HepG2 (cell line): ENCODE data around the gene STK24.

ENCODE experiments used
- ATF7-NPFF ChIP-seq: sonication (generic); formaldehyde crosslinking; IDR thresholded peaks from 2 replicates; pipeline ENCODE4 v1.8.1; 2023; ENCODE audit warnings: mild to moderate bottlenecking, low read depth, missing genetic modification reagents, moderate library complexity
- MTF1 ChIP-seq: sonication (generic); formaldehyde crosslinking; IDR thresholded peaks from 2 replicates; pipeline ENCODE4 v1.5.0; 2020; ENCODE audit warnings: missing genetic modification reagents
- ZBTB21 ChIP-seq: sonication (generic); formaldehyde crosslinking; IDR thresholded peaks from 2 replicates; pipeline ENCODE4 v1.4.0; 2020; ENCODE audit warnings: missing genetic modification reagents

- no peak for TF ChIP-seq ATF7-NPFF (CRISPR knock-in tag)
- no peak for TF ChIP-seq ZBTB21 (CRISPR knock-in tag)
- no peak for TF ChIP-seq MTF1 (CRISPR knock-in tag)
Observed at GRCh38 chr13:98582947-98583346, 6.0 kb upstream of the STK24 start.
